ENCODE measurements around the gene IL21R.

- no peak for TF ChIP-seq ZNF513 (tag by site-specific recombination; IDR thresholded peaks at IDR 0.05)
- no peak for TF ChIP-seq CTCF (tag by site-specific recombination; IDR thresholded peaks at IDR 0.05)
- TF ChIP-seq ELK4 (IDR thresholded peaks at IDR 0.05; ENCODE audit: borderline replicate concordance, low read depth, low read length), result no peak
Observed at GRCh38 chr16:27486760-27487159, 84.8 kb downstream of the IL21R start.

Measured in HEK293 (cell line).